Sigmoid colon (tissue), 4 donors: Measurements from ENCODE around the gene CLSTN2.

Source experiments
- POLR2A ChIP-seq, 2 donors: fragments of 450-650 bp; IDR thresholded peaks; one replicate each; pipeline ENCODE4 v1.6.1; 2016; ENCODE audit warnings: antibody characterized with exemption in 2 of 2, mild to moderate bottlenecking in 2 of 2, moderate library complexity in 2 of 2
- POLR2AphosphoS5 ChIP-seq, 4 donors: sonication (generic); formaldehyde crosslinking; IDR thresholded peaks; one replicate each; pipeline ENCODE4 v1.6.1; 2017; ENCODE audit warnings: antibody characterized with exemption in 4 of 4
- TF ChIP-seq, protein P1 (sequence below), 4 experiments: fragments of 450-650 bp in 3 of 4; fragments of 200-600 bp in 1 of 4; IDR thresholded peaks; one replicate each; pipeline ENCODE4 v1.5.1; 2016 to 2019; ENCODE audit warnings: antibody characterized with exemption in 4 of 4, mild to moderate bottlenecking in 3 of 4, moderate library complexity in 2 of 4

DNA sequence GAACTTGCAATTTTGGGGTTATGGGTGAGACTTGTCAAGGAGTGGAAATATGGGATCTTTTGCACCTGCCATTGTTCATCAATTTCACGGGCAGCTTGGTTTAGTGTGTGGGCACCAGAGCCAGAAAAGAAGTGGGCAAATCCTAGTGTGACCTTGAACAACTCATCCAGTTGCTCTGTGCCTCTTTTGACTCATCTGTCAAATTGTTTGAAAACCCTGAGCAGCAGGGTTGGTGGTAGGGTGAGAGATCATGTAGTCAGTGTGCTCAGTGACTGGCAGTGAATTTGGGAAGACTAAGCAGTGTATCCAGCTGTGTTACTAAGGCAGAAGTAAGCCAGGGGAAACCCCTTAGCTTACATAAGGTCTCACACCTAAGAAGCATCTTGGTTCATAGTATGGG, 449.9 kb downstream of the CLSTN2 start:
- TF ChIP-seq, protein P1, sequence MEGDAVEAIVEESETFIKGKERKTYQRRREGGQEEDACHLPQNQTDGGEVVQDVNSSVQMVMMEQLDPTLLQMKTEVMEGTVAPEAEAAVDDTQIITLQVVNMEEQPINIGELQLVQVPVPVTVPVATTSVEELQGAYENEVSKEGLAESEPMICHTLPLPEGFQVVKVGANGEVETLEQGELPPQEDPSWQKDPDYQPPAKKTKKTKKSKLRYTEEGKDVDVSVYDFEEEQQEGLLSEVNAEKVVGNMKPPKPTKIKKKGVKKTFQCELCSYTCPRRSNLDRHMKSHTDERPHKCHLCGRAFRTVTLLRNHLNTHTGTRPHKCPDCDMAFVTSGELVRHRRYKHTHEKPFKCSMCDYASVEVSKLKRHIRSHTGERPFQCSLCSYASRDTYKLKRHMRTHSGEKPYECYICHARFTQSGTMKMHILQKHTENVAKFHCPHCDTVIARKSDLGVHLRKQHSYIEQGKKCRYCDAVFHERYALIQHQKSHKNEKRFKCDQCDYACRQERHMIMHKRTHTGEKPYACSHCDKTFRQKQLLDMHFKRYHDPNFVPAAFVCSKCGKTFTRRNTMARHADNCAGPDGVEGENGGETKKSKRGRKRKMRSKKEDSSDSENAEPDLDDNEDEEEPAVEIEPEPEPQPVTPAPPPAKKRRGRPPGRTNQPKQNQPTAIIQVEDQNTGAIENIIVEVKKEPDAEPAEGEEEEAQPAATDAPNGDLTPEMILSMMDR (IDR thresholded peaks at IDR 0.05), result no peak
- no peak for TF ChIP-seq POLR2A (IDR thresholded peaks at IDR 0.05)
- no peak for TF ChIP-seq POLR2AphosphoS5 (IDR thresholded peaks at IDR 0.05)
